Activated CD8-positive, alpha-beta memory T cell treated with anti-CD3 and anti-CD28 coated beads, Interleukin-2, amount 50 U/mL, for 24 hours (primary cell): ENCODE data around the gene CLCN4.

Experiments
- DNase-seq: peaks from one replicate; pipeline ENCODE4 v3.0.0-alpha.2; 2020; ENCODE audit errors: extremely low read depth

Gene CLCN4

DNA sequence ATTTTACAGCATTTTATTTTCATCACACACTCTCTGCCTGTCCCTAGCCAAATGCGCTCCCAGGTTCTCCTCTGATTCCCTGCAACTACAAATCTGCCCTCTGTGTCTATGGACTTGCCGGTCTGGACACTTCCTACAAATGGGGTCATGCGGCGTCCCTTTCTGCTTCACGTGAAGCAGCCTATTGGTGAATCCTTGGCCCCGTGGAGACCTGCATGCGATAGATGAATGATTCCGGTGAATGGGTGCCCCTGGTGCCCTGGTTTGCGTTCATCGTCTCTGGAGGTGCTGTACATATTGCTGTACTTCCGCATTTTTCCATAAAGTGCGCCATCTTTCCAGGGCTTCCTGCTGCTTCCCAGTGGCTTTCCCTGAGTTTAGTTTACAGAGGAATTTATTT lies 27.5 kb upstream of the CLCN4 start:
- DNase-seq, result no peak

DNA sequence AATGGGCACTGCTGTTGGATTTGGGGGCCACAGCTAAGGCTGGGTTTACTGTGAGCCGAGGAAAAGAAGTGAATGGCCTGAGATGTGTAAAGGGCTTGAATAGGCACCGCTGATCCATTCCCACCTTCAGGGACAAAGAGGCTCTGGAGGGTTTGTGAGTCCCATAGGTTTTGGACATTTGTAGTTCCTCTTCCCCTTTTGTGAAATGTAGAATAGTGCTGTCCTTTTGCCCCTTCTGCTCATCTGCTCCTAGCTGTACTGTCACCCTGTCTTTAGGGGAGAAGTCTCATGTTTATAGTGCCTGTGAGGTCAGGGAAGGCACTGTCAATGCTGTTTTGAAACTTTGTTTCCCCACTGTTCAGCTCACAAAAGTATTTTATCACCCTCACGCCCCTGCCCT lies 26.4 kb upstream of the CLCN4 start:
- no peak for DNase-seq

DNA sequence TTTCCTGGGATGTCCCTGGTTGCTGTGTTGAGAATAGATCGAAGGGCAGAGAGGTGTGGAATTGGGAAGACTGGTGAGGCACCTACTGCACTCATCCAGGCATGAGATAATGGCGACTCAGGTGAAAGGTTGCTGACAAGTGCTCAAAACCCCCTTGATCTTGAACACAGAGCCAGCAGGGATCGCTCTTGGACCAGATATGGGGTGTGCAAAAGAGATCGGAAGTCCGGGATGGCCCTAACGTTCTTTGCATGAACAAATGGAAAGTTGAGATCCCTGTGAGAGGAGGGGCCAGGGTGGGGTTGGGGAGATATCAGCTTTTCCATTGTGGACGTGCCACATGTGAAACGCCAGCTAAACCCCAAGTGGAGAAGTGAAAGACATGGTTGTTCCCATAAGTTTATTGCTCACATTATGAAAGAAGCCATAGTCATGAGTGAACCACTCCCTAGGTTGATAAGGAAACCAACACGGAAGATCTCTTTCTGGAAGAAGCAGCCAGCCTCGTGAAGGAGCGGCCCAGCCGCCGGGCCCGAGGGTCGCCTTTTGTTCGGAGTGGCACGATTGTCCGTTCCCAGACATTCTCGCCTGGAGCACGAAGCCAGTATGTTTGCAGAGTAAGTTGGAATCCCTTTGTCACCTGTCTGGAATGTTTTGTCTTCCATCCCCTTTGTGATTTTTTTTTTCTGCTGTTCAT lies 22.6 kb upstream of the CLCN4 start:
- no peak for DNase-seq

DNA sequence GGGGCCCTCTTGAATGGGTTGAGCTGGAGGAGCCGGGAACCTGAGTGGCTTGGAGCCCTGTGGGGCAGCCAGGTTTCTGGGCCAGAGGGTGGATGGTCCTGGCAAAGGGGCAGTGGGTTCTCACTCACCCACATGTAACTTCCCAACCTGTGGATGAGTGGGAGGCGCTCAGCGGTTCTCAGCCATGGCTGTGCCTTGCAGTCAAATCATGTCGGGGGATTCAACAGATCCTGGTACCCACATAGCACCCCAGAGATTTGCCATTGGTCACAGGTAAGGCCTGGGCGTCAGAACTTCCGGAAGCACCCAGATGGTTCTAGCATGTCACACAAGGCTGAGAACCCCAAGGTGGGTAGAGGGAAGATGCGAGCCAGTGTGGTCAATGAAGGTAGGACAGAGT lies 21.9 kb upstream of the CLCN4 start:
- DNase-seq, result no peak

DNA sequence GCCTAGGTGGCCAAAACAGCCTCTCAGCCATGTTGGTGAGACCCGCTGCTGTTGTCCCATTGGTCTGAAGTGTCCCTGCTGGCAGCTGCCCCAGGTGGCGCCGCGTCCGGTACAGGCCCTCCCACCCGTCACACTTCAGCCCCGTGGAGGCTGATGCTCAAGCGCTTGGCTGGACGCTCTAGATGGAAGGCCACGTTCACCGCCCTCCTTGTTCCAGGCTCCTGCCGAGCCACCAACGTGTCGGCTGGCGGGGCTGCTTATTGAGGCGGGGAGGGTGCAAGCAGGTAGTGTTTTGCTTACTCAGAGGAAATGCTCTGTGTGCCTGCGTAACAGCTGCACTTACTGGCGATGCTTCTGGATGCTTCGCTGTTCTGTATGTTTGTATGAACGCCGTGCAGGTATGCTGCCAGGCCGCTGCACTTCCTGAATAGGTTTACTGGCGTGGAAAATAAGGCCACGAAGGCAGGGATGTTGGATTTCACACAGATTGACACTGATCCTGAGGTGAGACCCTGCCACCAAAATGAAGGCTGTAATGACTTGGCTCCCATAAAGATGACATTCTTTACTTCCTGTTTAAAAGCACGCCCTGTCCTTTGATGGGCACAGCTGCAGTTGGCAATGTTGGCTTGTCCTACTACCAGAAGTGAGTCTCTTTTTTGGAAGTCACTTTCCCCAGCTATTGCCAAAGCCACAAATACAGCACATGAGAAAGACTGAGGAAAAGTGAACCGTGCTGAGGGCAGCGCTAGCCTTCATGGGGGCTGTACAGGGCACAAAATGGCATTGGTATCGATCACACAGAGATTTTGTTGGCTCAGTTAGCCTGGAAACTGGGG lies 21.0 kb upstream of the CLCN4 start:
- DNase-seq, result no peak

DNA sequence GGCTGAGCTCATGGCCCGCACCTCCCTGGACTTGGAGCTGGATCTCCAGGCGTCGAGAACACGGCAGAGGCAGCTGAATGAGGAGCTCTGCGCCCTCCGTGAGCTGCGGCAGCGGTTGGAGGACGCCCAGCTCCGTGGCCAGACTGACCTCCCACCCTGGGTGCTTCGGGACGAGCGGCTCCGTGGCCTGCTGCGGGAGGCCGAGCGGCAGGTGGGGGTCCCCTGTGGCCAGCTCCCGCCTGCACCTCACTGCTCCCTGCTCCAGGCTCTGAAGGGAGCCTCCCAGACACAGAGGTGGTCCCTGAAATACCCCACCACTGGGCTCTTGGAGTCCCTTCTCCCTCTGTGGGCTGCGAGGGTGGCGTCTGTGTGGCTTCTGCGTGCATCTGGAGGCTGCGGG lies 18.0 kb upstream of the CLCN4 start:
- no peak for DNase-seq

DNA sequence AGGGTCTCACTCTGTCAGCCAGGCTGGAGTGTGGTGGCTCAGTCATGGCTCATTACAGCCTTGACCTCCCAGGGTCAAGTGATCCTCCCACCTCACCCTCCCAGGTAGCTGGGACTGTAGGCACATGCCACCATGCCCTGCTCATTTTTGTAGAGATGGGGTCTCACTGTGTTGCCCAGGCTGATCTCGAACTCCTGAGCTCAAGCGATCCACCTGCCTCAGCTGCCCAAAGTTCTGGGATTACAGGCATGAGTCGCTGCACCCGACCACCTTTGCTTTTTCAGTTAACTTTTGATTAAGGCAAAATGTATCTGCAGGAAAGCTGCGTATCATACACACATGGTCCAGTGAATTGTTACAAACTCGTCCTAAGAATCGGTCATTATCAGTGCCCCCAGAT lies 16.5 kb upstream of the CLCN4 start:
- no peak for DNase-seq

DNA sequence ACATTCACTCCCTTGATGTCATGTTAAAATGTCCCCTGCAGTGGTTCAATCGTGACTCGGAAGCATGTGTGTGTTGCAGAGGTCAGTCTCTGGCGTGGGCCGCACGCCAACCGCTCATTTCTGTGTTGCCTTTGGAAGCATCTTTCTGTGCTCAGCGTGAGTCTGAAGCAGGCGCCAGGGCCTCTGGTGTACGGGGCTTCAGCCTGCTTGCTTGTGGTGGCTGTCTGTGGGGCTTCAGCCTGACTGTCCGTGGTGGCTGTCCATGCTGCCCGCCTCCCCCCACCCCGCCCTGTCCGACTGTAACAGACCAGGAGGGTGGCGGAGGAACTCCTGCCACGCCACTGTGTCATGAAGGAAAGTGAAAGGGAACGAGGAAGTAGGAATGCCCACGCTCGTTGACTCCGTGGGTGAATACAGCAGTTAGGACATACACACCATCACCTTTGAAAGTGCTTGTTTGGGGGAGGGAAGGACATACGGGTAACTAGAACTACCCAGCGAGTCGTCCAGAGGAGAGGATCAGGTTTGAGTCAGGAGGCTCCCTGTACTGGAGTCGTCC lies 14.7 kb upstream of the CLCN4 start:
- DNase-seq, result no peak

DNA sequence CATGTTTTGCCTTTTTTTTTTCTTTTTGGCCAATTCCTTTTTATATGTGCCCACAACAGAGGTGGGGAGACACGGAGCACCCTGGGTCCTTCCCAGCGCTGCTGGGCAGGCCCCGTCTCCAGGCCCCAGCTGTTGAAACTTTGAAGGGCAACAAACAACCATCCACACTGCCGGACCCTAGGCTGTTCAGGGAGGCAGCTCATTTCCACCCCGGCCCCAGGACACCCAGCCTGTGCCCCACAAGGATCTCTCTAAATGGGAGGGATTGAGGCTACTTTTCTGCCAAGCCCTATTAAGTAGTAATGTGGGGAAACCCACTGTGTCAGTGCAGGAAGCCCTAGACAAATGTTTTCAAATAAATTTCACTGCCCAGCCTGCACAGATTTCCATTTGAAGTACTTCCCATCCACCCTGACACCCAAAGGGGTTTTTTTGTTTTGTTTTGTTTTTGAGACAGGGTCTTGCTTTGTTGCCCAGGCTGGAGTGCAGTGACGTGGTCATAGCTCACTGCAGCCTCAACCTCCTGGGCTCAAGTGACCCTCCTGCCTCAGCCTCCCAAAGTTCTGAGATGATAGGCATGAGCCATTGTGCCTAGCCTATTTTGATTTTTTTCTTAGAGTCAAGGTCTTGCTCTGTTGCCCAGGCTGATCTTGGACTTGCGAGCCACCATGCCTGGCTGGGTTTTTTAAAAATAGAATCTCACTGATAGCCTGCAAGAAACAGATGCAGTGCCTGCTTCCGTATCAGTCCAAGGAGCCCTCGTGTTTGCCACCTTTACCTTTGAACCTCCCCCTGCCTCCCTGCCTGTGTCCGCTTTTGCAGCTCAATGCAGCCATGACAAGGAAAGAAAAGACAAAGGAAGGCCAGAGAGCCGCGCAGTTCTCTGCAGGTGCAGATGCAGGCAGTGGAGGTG lies 13.4 kb upstream of the CLCN4 start:
- no peak for DNase-seq

DNA sequence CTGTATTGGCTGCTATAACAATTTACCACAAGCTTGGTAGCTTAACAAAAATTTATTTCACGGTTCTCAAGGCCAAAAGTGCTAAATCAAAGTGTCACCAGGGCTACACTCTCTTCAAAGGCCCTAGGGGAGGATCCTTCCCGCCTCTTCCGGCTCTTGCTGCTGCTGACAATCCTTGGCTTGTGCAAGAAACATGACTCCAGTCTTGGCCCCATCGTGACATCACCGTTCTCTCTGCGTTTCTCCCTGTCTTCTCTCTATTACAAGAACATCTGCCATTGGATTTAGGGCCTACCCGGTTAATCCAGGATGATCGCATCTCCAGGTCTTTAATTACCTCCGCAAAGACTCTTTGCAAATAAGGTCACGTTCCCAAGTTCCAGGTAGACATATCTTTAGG lies 10.4 kb upstream of the CLCN4 start:
- DNase-seq, result no peak

DNA sequence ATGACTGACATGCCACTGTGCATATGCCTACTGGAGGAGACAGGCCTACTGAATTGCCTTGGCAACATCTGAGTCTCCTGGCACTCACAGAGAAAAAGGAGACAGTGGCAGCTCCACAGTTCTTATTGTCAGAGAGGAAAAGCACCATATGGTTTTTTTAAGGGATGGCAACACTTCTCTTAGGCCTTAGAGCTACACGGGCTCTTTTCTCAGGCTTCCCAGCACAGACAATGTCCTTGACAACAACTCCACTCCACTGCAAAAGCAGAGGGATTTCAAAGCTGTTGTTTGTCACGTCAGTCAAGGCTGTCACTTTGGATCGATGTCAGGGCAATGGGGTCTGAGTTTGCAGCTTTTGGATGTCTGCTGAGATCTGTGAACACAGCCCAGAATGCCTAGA lies 4.7 kb upstream of the CLCN4 start:
- DNase-seq, result no peak

DNA sequence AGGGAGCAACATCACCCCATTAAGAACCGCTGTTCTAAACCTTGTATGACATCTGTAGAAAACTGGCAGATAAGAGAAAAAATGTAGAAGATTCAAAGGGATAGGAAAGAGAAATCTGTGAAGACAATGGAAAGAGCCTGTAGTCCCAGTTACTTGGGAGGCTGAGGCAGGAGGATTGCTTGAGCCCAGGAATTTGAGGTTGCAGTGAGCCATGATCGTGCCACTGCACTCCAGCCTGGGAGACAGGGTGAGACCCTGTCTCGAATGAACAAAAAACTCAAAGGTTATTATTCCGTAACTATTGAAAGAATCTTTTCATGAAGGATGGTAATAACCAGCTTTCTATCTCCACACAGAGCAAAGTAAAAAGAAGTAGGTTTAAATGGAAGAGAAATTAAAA lies 1.6 kb upstream of the CLCN4 start:
- no peak for DNase-seq

DNA sequence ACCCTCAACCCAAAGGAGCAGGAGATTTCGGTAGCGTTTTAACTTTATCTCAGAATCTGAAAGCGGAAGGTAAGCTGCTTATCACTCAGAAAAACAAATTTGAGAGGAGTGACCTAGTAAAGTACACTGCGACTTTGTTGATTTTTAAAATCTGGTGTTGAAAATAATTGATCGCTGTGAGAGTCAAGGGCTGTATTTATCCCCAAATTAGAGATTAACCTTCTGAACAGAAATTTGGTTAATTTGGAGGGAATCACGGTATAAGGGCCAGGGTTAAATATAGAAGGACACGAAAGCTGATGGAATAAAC lies 212 bp downstream of the CLCN4 start:
- DNase-seq, result no peak

DNA sequence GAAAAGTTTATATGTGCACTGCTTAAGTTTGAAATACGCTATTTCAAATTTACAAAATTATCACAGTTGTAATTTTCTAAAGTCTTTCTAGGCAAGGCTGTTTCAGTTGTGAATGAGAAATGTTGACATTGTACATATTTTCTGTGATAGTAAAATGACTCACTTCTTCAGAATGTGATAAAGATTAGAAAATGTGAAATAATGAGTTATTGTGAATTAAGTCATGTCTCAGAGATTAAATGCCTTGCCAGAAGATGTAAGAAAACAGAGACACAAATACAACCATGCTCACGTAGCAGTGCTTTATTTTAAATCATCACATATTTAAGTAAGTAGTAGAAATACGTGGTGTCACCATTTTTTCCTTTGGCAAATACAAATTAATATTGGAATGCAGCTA lies 768 bp downstream of the CLCN4 start:
- DNase-seq, result no peak

DNA sequence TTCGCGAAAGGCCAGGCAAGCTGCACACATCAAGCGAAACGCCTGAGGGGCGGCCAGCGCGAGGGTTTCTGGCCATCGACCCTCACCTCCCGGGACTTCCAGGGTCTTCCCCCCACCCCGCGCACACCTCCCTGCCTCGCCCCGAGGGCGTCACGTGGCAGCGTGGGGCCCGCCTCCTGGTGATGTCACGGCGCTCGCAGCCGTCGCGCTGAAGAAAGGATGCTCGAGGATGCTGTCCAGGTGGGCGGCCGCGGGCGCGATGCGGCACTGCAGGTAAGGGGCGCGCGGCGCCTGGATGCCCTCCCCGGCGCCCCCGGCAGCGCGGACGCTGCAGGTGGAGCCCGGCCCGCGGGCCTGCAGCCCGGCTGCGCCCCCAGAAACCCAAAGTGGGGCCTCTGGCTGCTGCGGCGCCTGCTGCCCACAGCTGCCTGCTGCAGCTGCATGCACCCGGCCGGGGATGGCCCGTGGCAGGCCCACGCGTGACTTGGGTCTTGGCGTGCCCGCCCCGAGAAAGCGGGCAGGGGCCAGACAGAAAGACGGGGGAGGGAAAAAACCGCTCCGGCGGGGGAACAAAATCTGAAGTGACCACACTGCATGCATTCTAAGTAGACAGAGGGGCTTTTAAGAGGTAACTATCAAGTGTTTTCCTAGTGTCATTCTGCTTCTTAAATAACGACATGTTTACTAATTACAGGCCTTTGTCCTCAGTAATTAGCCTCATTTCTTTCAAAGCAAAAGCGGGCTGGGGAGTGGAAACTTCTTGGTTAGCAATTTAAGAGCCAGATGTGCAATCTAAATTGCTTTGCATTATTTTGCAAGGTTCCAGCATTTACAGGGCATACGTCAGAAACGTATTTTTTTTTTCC lies 1.7 kb downstream of the CLCN4 start:
- DNase-seq, result no peak

DNA sequence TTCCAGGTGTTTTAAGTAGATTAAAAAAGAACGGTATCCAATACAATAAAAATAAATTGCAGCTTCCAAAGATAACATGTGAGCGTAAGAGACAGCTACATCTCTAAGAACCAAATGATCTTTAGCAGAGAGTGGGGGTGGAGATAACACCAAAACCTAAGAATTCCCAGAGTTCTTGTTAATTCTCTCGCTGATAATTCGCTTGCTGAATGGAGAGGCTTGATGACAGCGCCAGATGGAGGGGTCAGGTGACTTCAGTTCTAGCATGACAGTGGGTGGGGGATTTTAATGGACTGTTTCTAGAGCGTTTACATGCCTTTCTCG lies 2.3 kb downstream of the CLCN4 start:
- DNase-seq, result no peak

DNA sequence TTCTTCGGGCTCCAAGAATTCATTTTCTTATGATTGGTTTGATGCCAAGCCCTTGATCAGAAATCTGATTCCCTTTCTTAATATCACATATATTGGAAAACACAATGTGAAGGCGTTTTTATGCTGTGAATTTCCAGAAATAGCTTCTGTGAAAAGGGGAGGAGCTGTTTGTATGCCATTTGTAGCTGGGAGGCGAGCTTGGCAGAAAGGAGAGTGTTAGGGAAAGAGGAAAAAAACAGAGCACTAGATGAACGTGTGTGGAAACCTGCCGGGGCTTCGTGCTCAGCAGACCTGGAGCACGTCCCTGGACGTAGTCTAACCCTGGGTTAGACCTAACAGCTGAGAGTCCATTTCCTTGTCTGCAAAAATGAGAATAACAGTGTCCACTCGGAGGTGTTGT lies 3.4 kb downstream of the CLCN4 start:
- DNase-seq, result no peak

DNA sequence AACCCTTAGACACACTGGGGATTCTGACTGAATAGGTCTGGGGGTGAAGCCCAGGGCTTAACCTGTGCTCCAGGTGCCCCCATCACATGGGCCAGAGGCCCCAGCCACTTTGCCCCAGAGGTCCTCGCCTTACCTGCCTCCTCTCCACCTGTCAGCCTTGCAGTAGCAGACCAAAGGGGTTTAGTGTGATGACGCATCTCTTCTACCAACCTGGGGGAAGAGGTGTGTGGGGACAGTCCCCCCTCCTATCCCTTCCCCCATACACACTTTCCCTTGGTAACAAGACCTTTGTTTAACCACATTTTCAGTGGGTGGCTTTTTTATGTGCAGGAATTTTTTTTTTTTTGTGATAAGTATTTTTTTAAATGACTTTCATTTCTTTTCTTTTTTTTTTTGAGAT lies 6.3 kb downstream of the CLCN4 start:
- DNase-seq, result no peak

DNA sequence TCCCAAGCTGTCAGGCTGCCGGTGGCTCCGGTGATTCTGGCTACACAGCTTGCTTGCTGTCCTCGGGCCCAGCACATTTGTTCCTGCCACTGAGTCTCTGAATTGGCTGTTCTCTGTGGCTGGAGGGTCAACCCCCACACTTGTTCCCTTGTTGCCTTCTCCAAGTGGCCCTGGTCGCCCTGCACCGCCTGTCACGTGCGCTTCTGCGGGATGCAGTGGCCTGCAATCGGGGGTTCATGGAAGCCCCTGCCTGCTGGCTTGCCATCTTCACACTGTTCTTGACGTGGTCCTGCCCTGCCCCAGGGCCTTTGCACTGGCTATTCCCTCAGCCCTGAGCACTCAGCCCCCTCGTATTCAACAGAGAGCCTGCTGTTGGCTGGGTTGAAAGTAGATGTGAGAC lies 8.1 kb downstream of the CLCN4 start:
- DNase-seq, result no peak

DNA sequence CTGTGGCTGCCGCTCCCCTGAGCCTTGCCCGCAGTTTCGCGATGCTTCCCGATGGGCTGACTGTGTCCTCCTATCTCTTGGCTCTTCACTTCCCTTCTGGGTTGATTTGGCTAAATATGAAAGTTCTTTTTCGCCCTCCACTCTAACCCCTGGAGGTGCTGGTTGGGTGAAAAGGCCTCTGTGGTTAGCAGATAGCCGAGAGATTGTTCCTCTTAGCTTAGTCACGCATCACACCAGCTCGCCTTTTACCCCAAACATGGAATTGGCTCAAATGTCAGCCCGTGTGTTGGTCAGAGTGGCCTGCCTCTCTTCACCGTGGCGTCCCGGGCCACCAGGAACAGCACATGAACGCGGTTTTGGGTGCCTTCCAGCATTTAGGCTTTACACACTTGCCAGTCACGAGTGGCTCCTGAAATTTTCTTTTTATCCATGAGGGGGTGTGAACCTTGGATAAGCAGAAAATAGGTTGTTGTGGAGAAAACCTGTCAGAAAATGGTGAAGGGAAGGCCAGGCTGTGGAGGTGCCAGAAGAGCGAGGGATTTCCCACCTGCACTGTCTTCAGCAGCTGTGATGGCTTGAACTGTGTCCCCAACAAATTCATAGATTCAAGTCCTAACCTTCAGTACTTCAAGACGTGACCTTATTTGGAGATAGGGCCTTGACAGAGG lies 8.9 kb downstream of the CLCN4 start:
- DNase-seq, result no peak

DNA sequence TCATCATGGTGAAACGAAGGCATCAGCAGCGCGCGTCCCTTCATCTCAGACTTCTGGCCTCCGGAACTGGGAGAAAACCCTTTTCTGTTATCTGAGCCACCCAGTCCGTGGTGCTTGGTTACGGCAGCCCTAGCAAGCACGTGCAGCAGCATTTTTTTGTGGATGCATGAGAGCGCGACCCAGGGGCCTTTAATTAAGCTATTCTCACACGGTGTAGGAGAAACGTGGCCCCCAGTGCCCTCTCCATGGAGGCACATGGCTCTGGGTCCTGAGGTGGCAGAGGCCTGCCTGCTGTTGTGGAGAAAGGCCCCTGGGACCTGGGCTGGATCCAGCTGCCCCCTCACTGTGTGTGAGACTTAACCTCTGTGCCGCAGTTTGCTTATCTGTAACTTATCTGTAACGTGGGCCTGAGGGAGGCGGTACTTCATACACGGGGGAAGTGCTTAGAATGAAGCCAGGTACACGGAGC lies 9.5 kb downstream of the CLCN4 start:
- no peak for DNase-seq
